ENCODE measurements around the gene SLC49A3. TPM values are rescaled to one million over a fixed set of nuclear protein-coding genes. Genes with fewer than 3 reads are reported as not detected.

SLC49A3 gene
- total RNA-seq (2014; rRNA removed; shearing (Covaris generic)) (2.6 and 3.7 TPM in 2 replicates), polyA plus RNA-seq (2016; fragmentation: Nextera tagmentation; extraction: Ambion mirVana) (1.1 and 1.3 TPM in 2 replicates)
- long read RNA-seq, partial matches to known transcripts = 0 of 3 reads
- long read RNA-seq, other reads (novel, unspliced or antisense) = 3 of 3 reads

DNA sequence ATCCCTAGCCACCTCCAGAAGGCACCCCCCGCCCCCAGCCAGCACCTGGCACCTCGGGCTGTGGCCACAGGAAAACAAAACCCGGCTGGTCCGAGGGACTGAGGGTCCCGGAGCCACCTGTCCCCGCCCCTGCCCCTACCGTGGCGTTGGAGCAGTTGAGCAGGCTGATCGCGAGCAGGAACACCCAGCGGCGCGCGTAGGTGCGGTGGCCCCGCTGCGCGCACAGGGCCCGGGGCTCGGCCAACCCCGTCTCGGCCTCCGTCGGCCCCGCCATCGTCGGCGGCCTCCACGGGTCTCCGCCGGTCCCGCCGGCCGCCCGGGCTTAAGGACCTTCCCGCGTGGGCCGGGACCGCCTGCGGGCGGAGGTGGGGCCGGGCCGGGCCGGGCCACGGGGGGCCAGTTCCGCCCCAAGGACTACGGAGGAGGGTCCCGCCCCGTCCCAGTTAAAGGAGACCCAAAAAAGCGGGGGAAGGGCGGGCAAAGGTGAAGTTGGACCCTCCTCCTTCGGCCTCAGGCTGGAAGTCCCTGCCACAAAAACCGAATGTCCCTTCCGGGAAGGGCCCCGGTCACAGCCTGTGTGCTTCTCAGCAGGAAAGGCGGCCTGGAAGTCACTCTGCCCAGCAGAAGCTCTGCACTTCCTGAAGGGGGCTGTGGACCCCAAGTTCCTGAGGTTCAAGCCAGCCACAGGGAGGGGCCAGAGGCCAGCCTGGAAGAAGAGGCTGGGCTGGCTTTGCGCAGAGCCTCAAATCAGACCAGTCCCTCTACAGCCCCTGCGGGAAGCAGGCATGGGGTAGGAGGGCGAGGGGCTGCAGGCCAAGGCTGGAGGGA is at the start of gene SLC49A3:
TSS of gene SLC49A3 (minus strand) at position 298 of the 828 bp plus-strand sequence. CDS start at position 274, 24 bp downstream.
- Histone ChIP-seq H4K20me1 (replicated peaks; ENCODE audit: insufficient read depth) (no peaks in the 10 kb centered on the region), H3K4me3 (peak within 1 kb of the TSS; percentile 63), H3K9me2 (ENCODE audit: insufficient read depth) (no peaks in the 10 kb centered on the region), H3K36me3 (ENCODE audit: insufficient read depth) (no peaks in the 10 kb centered on the region), H3K27ac (ENCODE audit: low read depth) (no peak within 1 kb of the TSS; the same call in 1 of the 2 replicates), H2AFZ (peak within 1 kb of the TSS; percentile 98), H3K79me2 (replicated peaks; ENCODE audit: insufficient read depth) (no peaks in the 10 kb centered on the region), H3K4me1 (ENCODE audit: insufficient read depth) (peaks cover 8% of the 10 kb centered on the region), H3K4me2 (peak within 1 kb of the TSS; percentile 91), H3F3A (replicated peaks; ENCODE audit: low read depth) (0 out of 2 replicates have a peak, but pooled peaks cover 3% of the 10 kb centered on the region), H3K27me3 (ENCODE audit: insufficient read depth) (no peaks in the 10 kb centered on the region)
- peak; percentile 66 for TF ChIP-seq POLR2AphosphoS5 (IDR thresholded peaks at IDR 0.05; ENCODE audit: low read depth)
- TF ChIP-seq ZNF331 (CRISPR knock-in tag; IDR thresholded peaks at IDR 0.05; ENCODE audit: low read depth) = no peak
- TF ChIP-seq, protein P1, sequence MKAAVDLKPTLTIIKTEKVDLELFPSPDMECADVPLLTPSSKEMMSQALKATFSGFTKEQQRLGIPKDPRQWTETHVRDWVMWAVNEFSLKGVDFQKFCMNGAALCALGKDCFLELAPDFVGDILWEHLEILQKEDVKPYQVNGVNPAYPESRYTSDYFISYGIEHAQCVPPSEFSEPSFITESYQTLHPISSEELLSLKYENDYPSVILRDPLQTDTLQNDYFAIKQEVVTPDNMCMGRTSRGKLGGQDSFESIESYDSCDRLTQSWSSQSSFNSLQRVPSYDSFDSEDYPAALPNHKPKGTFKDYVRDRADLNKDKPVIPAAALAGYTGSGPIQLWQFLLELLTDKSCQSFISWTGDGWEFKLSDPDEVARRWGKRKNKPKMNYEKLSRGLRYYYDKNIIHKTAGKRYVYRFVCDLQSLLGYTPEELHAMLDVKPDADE (IDR thresholded peaks at IDR 0.05) = 0 out of 2 replicates have a peak, but pooled peaks have one; percentile 37
- no peak for TF ChIP-seq NANOG (IDR thresholded peaks at IDR 0.05; ENCODE audit: borderline replicate concordance)
- TF ChIP-seq, protein P2, sequence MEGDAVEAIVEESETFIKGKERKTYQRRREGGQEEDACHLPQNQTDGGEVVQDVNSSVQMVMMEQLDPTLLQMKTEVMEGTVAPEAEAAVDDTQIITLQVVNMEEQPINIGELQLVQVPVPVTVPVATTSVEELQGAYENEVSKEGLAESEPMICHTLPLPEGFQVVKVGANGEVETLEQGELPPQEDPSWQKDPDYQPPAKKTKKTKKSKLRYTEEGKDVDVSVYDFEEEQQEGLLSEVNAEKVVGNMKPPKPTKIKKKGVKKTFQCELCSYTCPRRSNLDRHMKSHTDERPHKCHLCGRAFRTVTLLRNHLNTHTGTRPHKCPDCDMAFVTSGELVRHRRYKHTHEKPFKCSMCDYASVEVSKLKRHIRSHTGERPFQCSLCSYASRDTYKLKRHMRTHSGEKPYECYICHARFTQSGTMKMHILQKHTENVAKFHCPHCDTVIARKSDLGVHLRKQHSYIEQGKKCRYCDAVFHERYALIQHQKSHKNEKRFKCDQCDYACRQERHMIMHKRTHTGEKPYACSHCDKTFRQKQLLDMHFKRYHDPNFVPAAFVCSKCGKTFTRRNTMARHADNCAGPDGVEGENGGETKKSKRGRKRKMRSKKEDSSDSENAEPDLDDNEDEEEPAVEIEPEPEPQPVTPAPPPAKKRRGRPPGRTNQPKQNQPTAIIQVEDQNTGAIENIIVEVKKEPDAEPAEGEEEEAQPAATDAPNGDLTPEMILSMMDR (conservative IDR thresholded peaks at IDR 0.05; ENCODE audit: low read depth in 2 of 2) = peak; percentile 17 to 50; a peak in 3 of 4 replicates
- TF ChIP-seq, protein P3, sequence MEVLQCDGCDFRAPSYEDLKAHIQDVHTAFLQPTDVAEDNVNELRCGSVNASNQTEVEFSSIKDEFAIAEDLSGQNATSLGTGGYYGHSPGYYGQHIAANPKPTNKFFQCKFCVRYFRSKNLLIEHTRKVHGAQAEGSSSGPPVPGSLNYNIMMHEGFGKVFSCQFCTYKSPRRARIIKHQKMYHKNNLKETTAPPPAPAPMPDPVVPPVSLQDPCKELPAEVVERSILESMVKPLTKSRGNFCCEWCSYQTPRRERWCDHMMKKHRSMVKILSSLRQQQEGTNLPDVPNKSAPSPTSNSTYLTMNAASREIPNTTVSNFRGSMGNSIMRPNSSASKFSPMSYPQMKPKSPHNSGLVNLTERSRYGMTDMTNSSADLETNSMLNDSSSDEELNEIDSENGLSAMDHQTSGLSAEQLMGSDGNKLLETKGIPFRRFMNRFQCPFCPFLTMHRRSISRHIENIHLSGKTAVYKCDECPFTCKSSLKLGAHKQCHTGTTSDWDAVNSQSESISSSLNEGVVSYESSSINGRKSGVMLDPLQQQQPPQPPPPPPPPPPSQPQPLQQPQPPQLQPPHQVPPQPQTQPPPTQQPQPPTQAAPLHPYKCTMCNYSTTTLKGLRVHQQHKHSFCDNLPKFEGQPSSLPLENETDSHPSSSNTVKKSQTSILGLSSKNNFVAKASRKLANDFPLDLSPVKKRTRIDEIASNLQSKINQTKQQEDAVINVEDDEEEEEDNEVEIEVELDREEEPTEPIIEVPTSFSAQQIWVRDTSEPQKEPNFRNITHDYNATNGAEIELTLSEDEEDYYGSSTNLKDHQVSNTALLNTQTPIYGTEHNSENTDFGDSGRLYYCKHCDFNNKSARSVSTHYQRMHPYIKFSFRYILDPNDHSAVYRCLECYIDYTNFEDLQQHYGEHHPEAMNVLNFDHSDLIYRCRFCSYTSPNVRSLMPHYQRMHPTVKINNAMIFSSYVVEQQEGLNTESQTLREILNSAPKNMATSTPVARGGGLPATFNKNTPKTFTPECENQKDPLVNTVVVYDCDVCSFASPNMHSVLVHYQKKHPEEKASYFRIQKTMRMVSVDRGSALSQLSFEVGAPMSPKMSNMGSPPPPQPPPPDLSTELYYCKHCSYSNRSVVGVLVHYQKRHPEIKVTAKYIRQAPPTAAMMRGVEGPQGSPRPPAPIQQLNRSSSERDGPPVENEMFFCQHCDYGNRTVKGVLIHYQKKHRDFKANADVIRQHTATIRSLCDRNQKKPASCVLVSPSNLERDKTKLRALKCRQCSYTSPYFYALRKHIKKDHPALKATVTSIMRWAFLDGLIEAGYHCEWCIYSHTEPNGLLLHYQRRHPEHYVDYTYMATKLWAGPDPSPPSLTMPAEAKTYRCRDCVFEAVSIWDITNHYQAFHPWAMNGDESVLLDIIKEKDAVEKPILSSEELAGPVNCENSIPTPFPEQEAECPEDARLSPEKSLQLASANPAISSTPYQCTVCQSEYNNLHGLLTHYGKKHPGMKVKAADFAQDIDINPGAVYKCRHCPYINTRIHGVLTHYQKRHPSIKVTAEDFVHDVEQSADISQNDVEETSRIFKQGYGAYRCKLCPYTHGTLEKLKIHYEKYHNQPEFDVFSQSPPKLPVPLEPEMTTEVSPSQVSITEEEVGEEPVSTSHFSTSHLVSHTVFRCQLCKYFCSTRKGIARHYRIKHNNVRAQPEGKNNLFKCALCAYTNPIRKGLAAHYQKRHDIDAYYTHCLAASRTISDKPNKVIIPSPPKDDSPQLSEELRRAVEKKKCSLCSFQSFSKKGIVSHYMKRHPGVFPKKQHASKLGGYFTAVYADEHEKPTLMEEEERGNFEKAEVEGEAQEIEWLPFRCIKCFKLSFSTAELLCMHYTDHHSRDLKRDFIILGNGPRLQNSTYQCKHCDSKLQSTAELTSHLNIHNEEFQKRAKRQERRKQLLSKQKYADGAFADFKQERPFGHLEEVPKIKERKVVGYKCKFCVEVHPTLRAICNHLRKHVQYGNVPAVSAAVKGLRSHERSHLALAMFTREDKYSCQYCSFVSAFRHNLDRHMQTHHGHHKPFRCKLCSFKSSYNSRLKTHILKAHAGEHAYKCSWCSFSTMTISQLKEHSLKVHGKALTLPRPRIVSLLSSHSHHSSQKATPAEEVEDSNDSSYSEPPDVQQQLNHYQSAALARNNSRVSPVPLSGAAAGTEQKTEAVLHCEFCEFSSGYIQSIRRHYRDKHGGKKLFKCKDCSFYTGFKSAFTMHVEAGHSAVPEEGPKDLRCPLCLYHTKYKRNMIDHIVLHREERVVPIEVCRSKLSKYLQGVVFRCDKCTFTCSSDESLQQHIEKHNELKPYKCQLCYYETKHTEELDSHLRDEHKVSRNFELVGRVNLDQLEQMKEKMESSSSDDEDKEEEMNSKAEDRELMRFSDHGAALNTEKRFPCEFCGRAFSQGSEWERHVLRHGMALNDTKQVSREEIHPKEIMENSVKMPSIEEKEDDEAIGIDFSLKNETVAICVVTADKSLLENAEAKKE (CRISPR knock-in tag; IDR thresholded peaks at IDR 0.05) = no peak
- TF ChIP-seq JUNB (IDR thresholded peaks at IDR 0.05; ENCODE audit: unreplicated experiment) = no peak
- TF ChIP-seq, protein P4, sequence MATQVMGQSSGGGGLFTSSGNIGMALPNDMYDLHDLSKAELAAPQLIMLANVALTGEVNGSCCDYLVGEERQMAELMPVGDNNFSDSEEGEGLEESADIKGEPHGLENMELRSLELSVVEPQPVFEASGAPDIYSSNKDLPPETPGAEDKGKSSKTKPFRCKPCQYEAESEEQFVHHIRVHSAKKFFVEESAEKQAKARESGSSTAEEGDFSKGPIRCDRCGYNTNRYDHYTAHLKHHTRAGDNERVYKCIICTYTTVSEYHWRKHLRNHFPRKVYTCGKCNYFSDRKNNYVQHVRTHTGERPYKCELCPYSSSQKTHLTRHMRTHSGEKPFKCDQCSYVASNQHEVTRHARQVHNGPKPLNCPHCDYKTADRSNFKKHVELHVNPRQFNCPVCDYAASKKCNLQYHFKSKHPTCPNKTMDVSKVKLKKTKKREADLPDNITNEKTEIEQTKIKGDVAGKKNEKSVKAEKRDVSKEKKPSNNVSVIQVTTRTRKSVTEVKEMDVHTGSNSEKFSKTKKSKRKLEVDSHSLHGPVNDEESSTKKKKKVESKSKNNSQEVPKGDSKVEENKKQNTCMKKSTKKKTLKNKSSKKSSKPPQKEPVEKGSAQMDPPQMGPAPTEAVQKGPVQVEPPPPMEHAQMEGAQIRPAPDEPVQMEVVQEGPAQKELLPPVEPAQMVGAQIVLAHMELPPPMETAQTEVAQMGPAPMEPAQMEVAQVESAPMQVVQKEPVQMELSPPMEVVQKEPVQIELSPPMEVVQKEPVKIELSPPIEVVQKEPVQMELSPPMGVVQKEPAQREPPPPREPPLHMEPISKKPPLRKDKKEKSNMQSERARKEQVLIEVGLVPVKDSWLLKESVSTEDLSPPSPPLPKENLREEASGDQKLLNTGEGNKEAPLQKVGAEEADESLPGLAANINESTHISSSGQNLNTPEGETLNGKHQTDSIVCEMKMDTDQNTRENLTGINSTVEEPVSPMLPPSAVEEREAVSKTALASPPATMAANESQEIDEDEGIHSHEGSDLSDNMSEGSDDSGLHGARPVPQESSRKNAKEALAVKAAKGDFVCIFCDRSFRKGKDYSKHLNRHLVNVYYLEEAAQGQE (IDR thresholded peaks at IDR 0.05; ENCODE audit: unreplicated experiment) = no peak
- ATAC-seq (peak; percentile 29), DNase-seq (ENCODE audit: low spot score) (peak; percentile 78)
- Mint-ChIP-seq H3K4me3 (peak within 1 kb of the TSS; percentile 65), H3K36me3 (ENCODE audit: low read depth) (no peaks in the 10 kb centered on the region; the same call in 2 of the 3 replicates), H3K9me3 (no peaks in the 10 kb centered on the region; the same call in 1 of the 3 replicates), H3K4me1 (peaks cover 24% of the 10 kb centered on the region), H3K27ac (no peak within 1 kb of the TSS), H3K27me3 (ENCODE audit: insufficient read depth, low read depth, poor library complexity) (peaks cover 5% of the 10 kb centered on the region)
